ENCODE measurements around the gene PDE2A. TPM values are rescaled to one million over a fixed set of nuclear protein-coding genes. Genes with fewer than 3 reads are reported as not detected.

The PDE2A gene
- total and polyA plus RNA-seq, 2 donors (not counting 1 experiment from before 2014, with no cell fraction given) = 0.88 to 2.9 TPM

- TF ChIP-seq, protein P1, sequence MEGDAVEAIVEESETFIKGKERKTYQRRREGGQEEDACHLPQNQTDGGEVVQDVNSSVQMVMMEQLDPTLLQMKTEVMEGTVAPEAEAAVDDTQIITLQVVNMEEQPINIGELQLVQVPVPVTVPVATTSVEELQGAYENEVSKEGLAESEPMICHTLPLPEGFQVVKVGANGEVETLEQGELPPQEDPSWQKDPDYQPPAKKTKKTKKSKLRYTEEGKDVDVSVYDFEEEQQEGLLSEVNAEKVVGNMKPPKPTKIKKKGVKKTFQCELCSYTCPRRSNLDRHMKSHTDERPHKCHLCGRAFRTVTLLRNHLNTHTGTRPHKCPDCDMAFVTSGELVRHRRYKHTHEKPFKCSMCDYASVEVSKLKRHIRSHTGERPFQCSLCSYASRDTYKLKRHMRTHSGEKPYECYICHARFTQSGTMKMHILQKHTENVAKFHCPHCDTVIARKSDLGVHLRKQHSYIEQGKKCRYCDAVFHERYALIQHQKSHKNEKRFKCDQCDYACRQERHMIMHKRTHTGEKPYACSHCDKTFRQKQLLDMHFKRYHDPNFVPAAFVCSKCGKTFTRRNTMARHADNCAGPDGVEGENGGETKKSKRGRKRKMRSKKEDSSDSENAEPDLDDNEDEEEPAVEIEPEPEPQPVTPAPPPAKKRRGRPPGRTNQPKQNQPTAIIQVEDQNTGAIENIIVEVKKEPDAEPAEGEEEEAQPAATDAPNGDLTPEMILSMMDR (IDR thresholded peaks at IDR 0.05) = no peak
- TF ChIP-seq EZH2 (IDR thresholded peaks at IDR 0.05; ENCODE audit: borderline replicate concordance, insufficient read depth, low read depth, low read length, poor library complexity, severe bottlenecking) = no peak
- Histone ChIP-seq H4K20me1 (ENCODE audit: control insufficient read depth, insufficient read depth, low read length, poor library complexity, severe bottlenecking) (peaks cover 13% of the 10 kb centered on the region), H3K36me3 (replicated peaks in 1 of 2; ENCODE audit: control extremely low read depth in 1 of 2, control insufficient read depth in 1 of 2, extremely low read depth in 1 of 2, insufficient read depth in 2 of 2, low read length in 1 of 2) (no peaks in the 10 kb centered on the region), H2AFZ (ENCODE audit: insufficient read depth, low read depth, low read length, poor library complexity, severe bottlenecking) (no peak overlapping the region), H3K79me2 (ENCODE audit: control insufficient read depth, insufficient read depth, low read length) (no peaks in the 10 kb centered on the region), H3K4me3 (ENCODE audit: control extremely low read depth in 1 of 5, extremely low read depth in 1 of 5, insufficient read depth in 1 of 5, low read depth in 2 of 5, low read length in 4 of 5) (no peak overlapping the region), H3K27me3 (replicated peaks in 1 of 4; ENCODE audit: control extremely low read depth in 1 of 4, control insufficient read depth in 3 of 4, insufficient read depth in 4 of 4, low read length in 3 of 4) (peaks cover 0 to 63% (median 46%) of the 10 kb centered on the region in 4 experiments), H3K9ac (ENCODE audit: low read length) (no peak overlapping the region), H3K9me3 (ENCODE audit: control extremely low read depth in 1 of 3, control insufficient read depth in 2 of 3, insufficient read depth in 1 of 3, low read length in 2 of 3) (peaks cover 0 to 22% (median 0%) of the 10 kb centered on the region in 3 donors), H3K4me1 (ENCODE audit: control insufficient read depth in 2 of 2, insufficient read depth in 2 of 2, low read length in 2 of 2) (peaks cover 23 to 45% of the 10 kb centered on the region in 2 donors), H3K27ac (ENCODE audit: low read length in 2 of 2) (no peak overlapping the region), H3K4me2 (replicated peaks; ENCODE audit: low read depth, low read length, poor library complexity, severe bottlenecking) (no peak overlapping the region)
- H3K27ac Mint-ChIP-seq = no peak overlapping the region
- WGBS (ENCODE audit: insufficient coverage) = 20% methylated on average over 1 of the region's 2 CpGs
- H3K9me3 Mint-ChIP-seq (ENCODE audit: insufficient read depth) = no peaks in the 10 kb centered on the region
- ChIA-PET POLR2A (interaction anchor here (0.6 kb wide), 1 partner anchor 10 kb away, joined by 3 read pairs; no protein-coding TSS in a partner anchor), CTCF (interaction anchor here (1.6 to 3.8 kb wide), 2 partner anchors 10 to 203 kb away, joined by 4 to 34 read pairs; no protein-coding TSS in a partner anchor)
- ATAC-seq (ENCODE audit: low read depth) (no peak), DNase-seq (no peak)
- H3K27me3 Mint-ChIP-seq = peaks cover 51% of the 10 kb centered on the region
- H3K4me3 Mint-ChIP-seq = no peak overlapping the region
- intact Hi-C loops (cut with micrococcal nuclease) = no loop called here
- peaks cover 23% of the 10 kb centered on the region for H3K4me1 Mint-ChIP-seq
These were observed 999 bp upstream of the PDE2A start for GRCh38 chr11:72675221-72675620.

DNA sequence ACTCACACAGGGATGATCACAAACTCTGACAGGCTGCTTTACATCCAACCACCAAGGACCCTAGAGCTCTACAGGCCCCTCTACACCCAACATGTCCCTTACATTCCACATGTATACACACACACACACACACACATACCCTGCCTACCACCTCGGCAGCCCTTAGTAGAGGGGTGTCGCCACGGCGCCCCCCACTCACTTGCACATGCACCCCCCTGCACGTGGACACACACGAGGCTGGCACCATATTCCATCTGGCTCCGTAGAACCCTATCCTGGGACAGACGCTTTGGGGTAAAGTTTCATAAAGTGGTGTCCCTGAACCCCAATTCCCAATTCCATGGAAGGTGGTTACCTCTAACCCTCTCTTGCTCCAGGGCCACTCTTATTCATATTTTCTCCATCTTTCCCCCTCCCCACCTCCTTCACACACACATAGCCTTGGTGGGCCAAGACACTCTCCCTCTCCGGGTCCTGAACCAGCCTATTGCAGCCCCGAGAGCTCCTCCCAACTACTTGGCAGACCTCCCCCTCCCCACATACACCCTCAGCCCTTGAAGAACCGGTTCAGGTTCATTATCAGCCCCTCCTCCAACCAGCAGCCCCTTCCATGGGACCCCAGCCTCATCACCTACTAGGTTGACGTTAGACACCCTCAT lies 809 bp downstream of the PDE2A start:
- peaks cover 6% of the 10 kb centered on the region for H4K20me1 ChIP-seq (ENCODE audit: control insufficient read depth, insufficient read depth, low read length, poor library complexity, severe bottlenecking)
- Mint-ChIP-seq H3K27me3 (peaks cover 61% of the 10 kb centered on the region), H3K9me3 (ENCODE audit: insufficient read depth) (no peaks in the 10 kb centered on the region), H3K4me1 (peaks cover 20% of the 10 kb centered on the region), H3K27ac (no peak overlapping the region), H3K4me3 (peak overlapping the region; percentile 3)
- ChIA-PET POLR2A (no interaction called here), CTCF (interaction anchor here (3.5 kb wide), 1 partner anchor 9 kb away, joined by 25 read pairs; no protein-coding TSS in a partner anchor)
- no peak overlapping the region for H2AFZ ChIP-seq (ENCODE audit: insufficient read depth, low read depth, low read length, poor library complexity, severe bottlenecking)
- H3K4me2 ChIP-seq (replicated peaks; ENCODE audit: low read depth, low read length, poor library complexity, severe bottlenecking) = no peak overlapping the region
- no peak overlapping the region for H3K9ac ChIP-seq (ENCODE audit: low read length)
- H3K27ac ChIP-seq (ENCODE audit: low read length in 2 of 2) = no peak overlapping the region
- DNase-seq (no peak), ATAC-seq (ENCODE audit: low read depth) (no peak)
- no peak overlapping the region for H3K4me3 ChIP-seq (ENCODE audit: control extremely low read depth in 1 of 5, extremely low read depth in 1 of 5, insufficient read depth in 1 of 5, low read depth in 2 of 5, low read length in 4 of 5)
- TF ChIP-seq, protein P1 (IDR thresholded peaks at IDR 0.05) = no peak
- TF ChIP-seq EZH2 (IDR thresholded peaks at IDR 0.05; ENCODE audit: borderline replicate concordance, insufficient read depth, low read depth, low read length, poor library complexity, severe bottlenecking) = no peak
- H3K27me3 ChIP-seq (replicated peaks in 1 of 4; ENCODE audit: control extremely low read depth in 1 of 4, control insufficient read depth in 3 of 4, insufficient read depth in 4 of 4, low read length in 3 of 4) = peaks cover 0 to 81% (median 59%) of the 10 kb centered on the region in 4 experiments
- peaks cover 0 to 30% (median 0%) of the 10 kb centered on the region in 3 donors for H3K9me3 ChIP-seq (ENCODE audit: control extremely low read depth in 1 of 3, control insufficient read depth in 2 of 3, insufficient read depth in 1 of 3, low read length in 2 of 3)
- intact Hi-C loops (cut with micrococcal nuclease) = no loop called here
- WGBS (ENCODE audit: insufficient coverage) = 27% methylated on average over 10 of the region's 12 CpGs
- no peaks in the 10 kb centered on the region for H3K36me3 ChIP-seq (replicated peaks in 1 of 2; ENCODE audit: control extremely low read depth in 1 of 2, control insufficient read depth in 1 of 2, extremely low read depth in 1 of 2, insufficient read depth in 2 of 2, low read length in 1 of 2)
- H3K4me1 ChIP-seq (ENCODE audit: control insufficient read depth in 2 of 2, insufficient read depth in 2 of 2, low read length in 2 of 2) = peaks cover 23 to 45% of the 10 kb centered on the region in 2 donors
- H3K79me2 ChIP-seq (ENCODE audit: control insufficient read depth, insufficient read depth, low read length) = no peaks in the 10 kb centered on the region

Data from B cell (primary cell).